ENCODE results near the gene NUDT13. TPM values are rescaled to one million over a fixed set of nuclear protein-coding genes. Genes with fewer than 3 reads are reported as not detected.
A peak's percentile ranks its signal among the peaks of the same experiment; 100 is the strongest.

The NUDT13 gene
- total and polyA plus RNA-seq, 2 donors (not counting 1 experiment from before 2014, with no cell fraction given) = 2.5 to 4.5 TPM

DNA sequence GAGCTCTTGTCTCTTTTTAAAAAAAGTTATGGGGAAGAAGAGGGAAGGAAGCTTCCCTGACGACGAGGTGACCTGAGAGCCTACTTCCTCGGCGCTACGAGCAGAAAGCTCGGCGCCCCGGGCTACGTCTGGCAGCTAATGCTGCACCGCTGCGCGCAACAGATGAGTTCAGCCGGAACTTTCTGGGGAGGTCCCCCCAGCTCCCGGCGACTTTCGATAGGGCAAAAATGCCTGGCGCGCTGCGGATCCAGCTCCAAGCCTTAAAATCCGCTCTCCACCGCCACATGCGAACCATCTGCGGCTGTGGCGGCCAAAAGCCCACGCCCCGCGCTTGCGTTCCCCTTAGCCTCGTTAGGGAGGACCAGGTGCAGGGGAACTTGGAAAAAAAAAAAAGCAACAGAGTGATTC lies 14.2 kb upstream of the NUDT13 start:
- WGBS (ENCODE audit: insufficient coverage) = under 1% methylated on average over 26 of the region's 29 CpGs
- Histone ChIP-seq H3K27me3 (replicated peaks in 1 of 4; ENCODE audit: control extremely low read depth in 1 of 4, control insufficient read depth in 3 of 4, insufficient read depth in 4 of 4, low read length in 3 of 4) (no peaks in the 10 kb centered on the region), H3K4me1 (ENCODE audit: control insufficient read depth in 2 of 2, insufficient read depth in 2 of 2, low read length in 2 of 2) (peaks cover 10 to 18% of the 10 kb centered on the region in 2 donors), H3K4me3 (ENCODE audit: control extremely low read depth in 1 of 5, extremely low read depth in 1 of 5, insufficient read depth in 1 of 5, low read depth in 2 of 5, low read length in 4 of 5) (peak overlapping the region; percentile 88 to 98 (median 92)), H2AFZ (ENCODE audit: insufficient read depth, low read depth, low read length, poor library complexity, severe bottlenecking) (peak overlapping the region; percentile 78), H3K79me2 (ENCODE audit: control insufficient read depth, insufficient read depth, low read length) (peaks cover 43% of the 10 kb centered on the region), H4K20me1 (ENCODE audit: control insufficient read depth, insufficient read depth, low read length, poor library complexity, severe bottlenecking) (peaks cover 19% of the 10 kb centered on the region), H3K9ac (ENCODE audit: low read length) (peak overlapping the region; percentile 94), H3K4me2 (replicated peaks; ENCODE audit: low read depth, low read length, poor library complexity, severe bottlenecking) (peak overlapping the region; percentile 91), H3K9me3 (ENCODE audit: control extremely low read depth in 1 of 3, control insufficient read depth in 2 of 3, insufficient read depth in 1 of 3, low read length in 2 of 3) (no peaks in the 10 kb centered on the region), H3K36me3 (replicated peaks in 1 of 2; ENCODE audit: control extremely low read depth in 1 of 2, control insufficient read depth in 1 of 2, extremely low read depth in 1 of 2, insufficient read depth in 2 of 2, low read length in 1 of 2) (peaks cover 0 to 2% of the 10 kb centered on the region in 2 experiments), H3K27ac (ENCODE audit: low read length in 2 of 2) (peak overlapping the region; percentile 93 to 98)
- CTCF ChIA-PET = interaction anchor here (0.7 to 5.4 kb wide), 21 partner anchors 14 to 1896 kb away, joined by 3 to 111 read pairs (median 6); partner anchors contain the start of genes ECD, FAM149B1, MCU and NUDT13
- DNase-seq = peak; percentile 88
- ATAC-seq (ENCODE audit: low read depth) = peak; percentile 32
- H3K4me1 Mint-ChIP-seq = peaks cover 30% of the 10 kb centered on the region
- peak overlapping the region; percentile 91 for H3K27ac Mint-ChIP-seq
- POLR2A ChIA-PET = interaction anchor here (0.5 to 2.3 kb wide), 15 partner anchors 14 to 1718 kb away, joined by 3 to 7 read pairs (median 3); partner anchors contain the start of genes DNAJC9, MCU and NUDT13
- H3K27me3 Mint-ChIP-seq = no peaks in the 10 kb centered on the region
- TF ChIP-seq, protein P1, sequence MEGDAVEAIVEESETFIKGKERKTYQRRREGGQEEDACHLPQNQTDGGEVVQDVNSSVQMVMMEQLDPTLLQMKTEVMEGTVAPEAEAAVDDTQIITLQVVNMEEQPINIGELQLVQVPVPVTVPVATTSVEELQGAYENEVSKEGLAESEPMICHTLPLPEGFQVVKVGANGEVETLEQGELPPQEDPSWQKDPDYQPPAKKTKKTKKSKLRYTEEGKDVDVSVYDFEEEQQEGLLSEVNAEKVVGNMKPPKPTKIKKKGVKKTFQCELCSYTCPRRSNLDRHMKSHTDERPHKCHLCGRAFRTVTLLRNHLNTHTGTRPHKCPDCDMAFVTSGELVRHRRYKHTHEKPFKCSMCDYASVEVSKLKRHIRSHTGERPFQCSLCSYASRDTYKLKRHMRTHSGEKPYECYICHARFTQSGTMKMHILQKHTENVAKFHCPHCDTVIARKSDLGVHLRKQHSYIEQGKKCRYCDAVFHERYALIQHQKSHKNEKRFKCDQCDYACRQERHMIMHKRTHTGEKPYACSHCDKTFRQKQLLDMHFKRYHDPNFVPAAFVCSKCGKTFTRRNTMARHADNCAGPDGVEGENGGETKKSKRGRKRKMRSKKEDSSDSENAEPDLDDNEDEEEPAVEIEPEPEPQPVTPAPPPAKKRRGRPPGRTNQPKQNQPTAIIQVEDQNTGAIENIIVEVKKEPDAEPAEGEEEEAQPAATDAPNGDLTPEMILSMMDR (IDR thresholded peaks at IDR 0.05) = no peak
- TF ChIP-seq EZH2 (IDR thresholded peaks at IDR 0.05; ENCODE audit: borderline replicate concordance, insufficient read depth, low read depth, low read length, poor library complexity, severe bottlenecking) = no peak
- intact Hi-C loops (cut with micrococcal nuclease) = loop anchor here (1.0 to 5.0 kb wide), 9 partner anchors 14 to 1731 kb away; partner anchors contain the start of genes CFAP70, ECD, FAM149B1 and KAT6B
- H3K4me3 Mint-ChIP-seq = peak overlapping the region; percentile 93
- no peaks in the 10 kb centered on the region for H3K9me3 Mint-ChIP-seq (ENCODE audit: insufficient read depth)

All from B cell (primary cell).